K562 (cell line): ENCODE results near the gene ZCCHC24. TPM values are rescaled to one million over a fixed set of nuclear protein-coding genes. Genes with fewer than 3 reads are reported as not detected.

Experiments used
- C11orf30 ChIP-seq: fragments of 450-650 bp; IDR thresholded peaks from 2 replicates; pipeline ENCODE4 v1.6.1; 2016; ENCODE audit warnings: low read depth, mild to moderate bottlenecking
- EWSR1 ChIP-seq: fragments of 450-650 bp; IDR thresholded peaks from 2 replicates; pipeline ENCODE4 v1.6.1; 2018; ENCODE audit warnings: borderline replicate concordance, mild to moderate bottlenecking, low read depth, moderate library complexity; ENCODE audit not compliant: partially characterized antibody
- FOXJ2 ChIP-seq: fragments of 200-800 bp; sonication (Bioruptor generic); IDR thresholded peaks from 2 replicates; pipeline ENCODE4 v1.6.1; 2016; ENCODE audit warnings: missing genetic modification characterization, missing compliant biosample characterization
- MAFG ChIP-seq: fragments of 450-650 bp; conservative IDR thresholded peaks from 2 replicates; pipeline ENCODE4 v1.6.1; 2016; ENCODE audit warnings: missing genetic modification characterization, missing compliant biosample characterization
- MCM5 ChIP-seq: fragments of 450-650 bp; IDR thresholded peaks from 2 replicates; pipeline ENCODE4 v1.6.1; 2016; ENCODE audit warnings: low read depth
- MCM7 ChIP-seq, 2 experiments: fragments of 450-650 bp; IDR thresholded peaks; 2 replicates each; pipeline ENCODE4 v1.6.1; 2016 to 2018
- MECOM ChIP-seq: fragments of 250-450 bp; sonication (Bioruptor Pico); IDR thresholded peaks from 2 replicates; pipeline ENCODE4 v1.8.0; 2022; ENCODE audit warnings: inconsistent platforms
- NCOA1 ChIP-seq: fragments of 450-650 bp; IDR thresholded peaks from 2 replicates; pipeline ENCODE4 v1.6.1; 2016; ENCODE audit warnings: low read depth
- NR1H2 ChIP-seq: sonication (generic); formaldehyde crosslinking; IDR thresholded peaks from 2 replicates; pipeline ENCODE4 v1.4.0; 2020; ENCODE audit warnings: mild to moderate bottlenecking, missing genetic modification reagents
- PHB2 ChIP-seq: fragments of 450-650 bp; IDR thresholded peaks from 2 replicates; pipeline ENCODE4 v1.6.1; 2017; ENCODE audit warnings: low read depth
- POLR3A ChIP-seq: IDR thresholded peaks from 2 replicates; pipeline ENCODE4 v1.6.1; 2011; ENCODE audit warnings: borderline replicate concordance, mild to moderate bottlenecking, moderate library complexity; ENCODE audit not compliant: insufficient read length, insufficient read depth; ENCODE audit errors: extremely low read depth
- SAP30 ChIP-seq: fragments of 200-600 bp; sonication (generic); IDR thresholded peaks from 2 replicates; pipeline ENCODE4 v1.6.1; 2012; ENCODE audit warnings: borderline replicate concordance, low read depth, mild to moderate bottlenecking, moderate library complexity, low read length, control low read depth, inconsistent platforms; ENCODE audit not compliant: insufficient read depth, poor library complexity, severe bottlenecking
- SIN3A ChIP-seq, 2 experiments: fragments of 150-350 bp in 1 of 2; IDR thresholded peaks; 2 replicates each; pipeline ENCODE4 v1.6.1; 2011 to 2016; ENCODE audit warnings: borderline replicate concordance in 2 of 2, low read depth in 2 of 2, low read length in 2 of 2, mild to moderate bottlenecking in 2 of 2, moderate library complexity in 2 of 2; ENCODE audit not compliant: control insufficient read depth in 1 of 2
- YBX1 ChIP-seq: fragments of 450-650 bp; IDR thresholded peaks from 2 replicates; pipeline ENCODE4 v1.7.1; 2016; ENCODE audit warnings: mild to moderate bottlenecking
- ZBTB1 ChIP-seq: sonication (generic); formaldehyde crosslinking; IDR thresholded peaks from 2 replicates; pipeline ENCODE4 v1.8.1; 2023; ENCODE audit warnings: missing genetic modification reagents, low read depth, mild to moderate bottlenecking, borderline replicate concordance
- ZNF146 ChIP-seq: IDR thresholded peaks from one replicate; pipeline ENCODE4 v1.6.1; 2018; ENCODE audit warnings: missing compliant biosample characterization; ENCODE audit not compliant: unreplicated experiment
- ZNF23 ChIP-seq: fragments of 250-450 bp; sonication (Bioruptor Pico); IDR thresholded peaks from 2 replicates; pipeline ENCODE4 v1.4.0; 2020; ENCODE audit warnings: mild to moderate bottlenecking
- ZNF3 ChIP-seq: fragments of 250-450 bp; sonication (Bioruptor Pico); IDR thresholded peaks from 2 replicates; pipeline ENCODE4 v1.5.0; 2021; ENCODE audit warnings: mild to moderate bottlenecking, moderate library complexity
- ZNF316 ChIP-seq: fragments of 450-650 bp; IDR thresholded peaks from 2 replicates; pipeline ENCODE4 v1.6.1; 2016
- polyA plus RNA-seq, 8 experiments: library from polyadenylated mRNA; depleted of rRNA in 4 of 8; stranded (reverse) in 5 of 8; unstranded in 3 of 8; fragments of >200 nt; fragmentation: Nextera tagmentation in 2 of 8; fragmentation: Illumina TruSeq in 1 of 8; extraction: Ambion mirVana in 2 of 8; extraction: Trizol in 1 of 8; gene quantifications; 2 replicates each; pipeline versions ENCODE4 v1.2.1 to v1.2.3, GENCODE V29; 2011 to 2014; ENCODE audit warnings: inconsistent platforms in 1 of 8, missing spikeins in 1 of 8
- total RNA-seq, 7 experiments: library from RNA; depleted of rRNA in 6 of 7; stranded (reverse); fragments of >200 nt in 6 of 7; fragmentation: Illumina TruSeq in 2 of 7; extraction: Trizol in 2 of 7; gene quantifications; 2 replicates each; pipeline versions ENCODE4 v1.2.1 to v1.2.3, GENCODE V29; 2011 to 2021; ENCODE audit warnings: low replicate concordance in 1 of 7
- TF ChIP-seq, protein P1 (sequence below): sonication (generic); formaldehyde crosslinking; IDR thresholded peaks from 2 replicates; pipeline ENCODE4 v1.8.0; 2022; ENCODE audit warnings: missing genetic modification reagents, mild to moderate bottlenecking, moderate library complexity, borderline replicate concordance
- TF ChIP-seq, protein P2 (sequence below): sonication (generic); formaldehyde crosslinking; IDR thresholded peaks from 2 replicates; pipeline ENCODE4 v1.8.1; 2023; ENCODE audit warnings: mild to moderate bottlenecking, missing genetic modification reagents
- TF ChIP-seq, protein P3 (sequence below): sonication (generic); formaldehyde crosslinking; IDR thresholded peaks from 2 replicates; pipeline ENCODE4 v1.8.0; 2022; ENCODE audit warnings: mild to moderate bottlenecking, missing genetic modification reagents

ZCCHC24 gene
- total and polyA plus RNA-seq, 9 of the 15 experiments (the other 6 are each of a cell fraction or from before 2014, with no cell fraction given), result 0.84 to 11.0 (median 4.6) TPM

DNA sequence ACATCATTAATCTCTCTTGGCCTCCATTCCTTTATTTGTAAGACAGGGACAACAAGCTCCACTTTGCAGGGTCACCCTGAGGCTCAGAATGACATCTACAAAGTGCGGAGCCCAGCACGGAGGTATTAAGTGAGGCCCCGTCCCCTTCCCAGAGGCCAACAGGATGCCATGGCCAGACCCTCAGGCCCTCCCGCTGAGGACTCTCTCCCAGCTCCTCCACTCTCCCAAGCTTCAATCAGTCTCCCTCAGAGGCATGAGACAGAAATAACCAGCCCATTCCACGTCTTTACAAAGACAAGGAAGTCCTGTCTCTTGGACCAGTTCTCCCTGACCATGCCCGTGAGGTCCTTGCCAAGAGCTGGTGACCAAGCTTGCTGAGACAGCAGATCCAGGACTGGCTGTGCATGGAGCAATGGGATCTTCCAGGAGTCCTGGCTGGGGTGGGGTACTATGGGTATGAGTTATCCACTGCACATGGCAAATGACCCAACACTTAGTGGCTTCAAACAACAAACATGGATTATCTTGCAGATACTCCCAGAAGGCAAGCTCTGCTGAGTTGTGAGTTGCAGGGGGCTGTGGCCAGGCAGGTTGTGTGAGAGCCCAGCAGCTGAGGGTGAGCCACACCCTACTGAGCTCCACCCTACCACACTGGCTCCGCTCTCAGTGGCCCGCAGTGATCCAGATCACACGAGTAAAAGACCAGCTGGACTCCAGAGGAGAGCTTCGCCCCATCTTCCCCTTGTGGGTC lies 102.4 kb downstream of the ZCCHC24 start (continued):
- TF ChIP-seq POLR3A (no peak), MCM7 (IDR thresholded peaks at IDR 0.05) (no peak), SIN3A (IDR thresholded peaks at IDR 0.05; ENCODE audit: borderline replicate concordance in 2 of 2, control insufficient read depth in 1 of 2, low read depth in 2 of 2, low read length in 2 of 2) (no peak), ZNF3 (CRISPR knock-in tag) (no peak), MCM5 (no peak), NCOA1 (no peak), ZNF316 (peak; percentile 53; the same call in 1 of the 2 replicates), ZNF146 (CRISPR knock-in tag) (no peak), NR1H2 (CRISPR knock-in tag) (no peak), YBX1 (no peak), ZBTB1 (CRISPR knock-in tag) (no peak), FOXJ2 (tag) (no peak), PHB2 (no peak), ZNF23 (CRISPR knock-in tag) (no peak), MECOM (CRISPR knock-in tag) (no peak), EWSR1 (no peak), SAP30 (no peak), MAFG (0 out of 2 replicates have a peak, but pooled peaks have one; percentile 17), C11orf30 (peak; percentile 53; the same call in 1 of the 2 replicates)
- TF ChIP-seq, protein P1, sequence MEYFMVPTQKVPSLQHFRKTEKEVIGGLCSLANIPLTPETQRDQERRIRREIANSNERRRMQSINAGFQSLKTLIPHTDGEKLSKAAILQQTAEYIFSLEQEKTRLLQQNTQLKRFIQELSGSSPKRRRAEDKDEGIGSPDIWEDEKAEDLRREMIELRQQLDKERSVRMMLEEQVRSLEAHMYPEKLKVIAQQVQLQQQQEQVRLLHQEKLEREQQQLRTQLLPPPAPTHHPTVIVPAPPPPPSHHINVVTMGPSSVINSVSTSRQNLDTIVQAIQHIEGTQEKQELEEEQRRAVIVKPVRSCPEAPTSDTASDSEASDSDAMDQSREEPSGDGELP, result peak; percentile 71; the same call in 1 of the 2 replicates
- TF ChIP-seq, protein P2, sequence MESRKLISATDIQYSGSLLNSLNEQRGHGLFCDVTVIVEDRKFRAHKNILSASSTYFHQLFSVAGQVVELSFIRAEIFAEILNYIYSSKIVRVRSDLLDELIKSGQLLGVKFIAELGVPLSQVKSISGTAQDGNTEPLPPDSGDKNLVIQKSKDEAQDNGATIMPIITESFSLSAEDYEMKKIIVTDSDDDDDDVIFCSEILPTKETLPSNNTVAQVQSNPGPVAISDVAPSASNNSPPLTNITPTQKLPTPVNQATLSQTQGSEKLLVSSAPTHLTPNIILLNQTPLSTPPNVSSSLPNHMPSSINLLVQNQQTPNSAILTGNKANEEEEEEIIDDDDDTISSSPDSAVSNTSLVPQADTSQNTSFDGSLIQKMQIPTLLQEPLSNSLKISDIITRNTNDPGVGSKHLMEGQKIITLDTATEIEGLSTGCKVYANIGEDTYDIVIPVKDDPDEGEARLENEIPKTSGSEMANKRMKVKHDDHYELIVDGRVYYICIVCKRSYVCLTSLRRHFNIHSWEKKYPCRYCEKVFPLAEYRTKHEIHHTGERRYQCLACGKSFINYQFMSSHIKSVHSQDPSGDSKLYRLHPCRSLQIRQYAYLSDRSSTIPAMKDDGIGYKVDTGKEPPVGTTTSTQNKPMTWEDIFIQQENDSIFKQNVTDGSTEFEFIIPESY (CRISPR knock-in tag), result no peak
- TF ChIP-seq, protein P3, sequence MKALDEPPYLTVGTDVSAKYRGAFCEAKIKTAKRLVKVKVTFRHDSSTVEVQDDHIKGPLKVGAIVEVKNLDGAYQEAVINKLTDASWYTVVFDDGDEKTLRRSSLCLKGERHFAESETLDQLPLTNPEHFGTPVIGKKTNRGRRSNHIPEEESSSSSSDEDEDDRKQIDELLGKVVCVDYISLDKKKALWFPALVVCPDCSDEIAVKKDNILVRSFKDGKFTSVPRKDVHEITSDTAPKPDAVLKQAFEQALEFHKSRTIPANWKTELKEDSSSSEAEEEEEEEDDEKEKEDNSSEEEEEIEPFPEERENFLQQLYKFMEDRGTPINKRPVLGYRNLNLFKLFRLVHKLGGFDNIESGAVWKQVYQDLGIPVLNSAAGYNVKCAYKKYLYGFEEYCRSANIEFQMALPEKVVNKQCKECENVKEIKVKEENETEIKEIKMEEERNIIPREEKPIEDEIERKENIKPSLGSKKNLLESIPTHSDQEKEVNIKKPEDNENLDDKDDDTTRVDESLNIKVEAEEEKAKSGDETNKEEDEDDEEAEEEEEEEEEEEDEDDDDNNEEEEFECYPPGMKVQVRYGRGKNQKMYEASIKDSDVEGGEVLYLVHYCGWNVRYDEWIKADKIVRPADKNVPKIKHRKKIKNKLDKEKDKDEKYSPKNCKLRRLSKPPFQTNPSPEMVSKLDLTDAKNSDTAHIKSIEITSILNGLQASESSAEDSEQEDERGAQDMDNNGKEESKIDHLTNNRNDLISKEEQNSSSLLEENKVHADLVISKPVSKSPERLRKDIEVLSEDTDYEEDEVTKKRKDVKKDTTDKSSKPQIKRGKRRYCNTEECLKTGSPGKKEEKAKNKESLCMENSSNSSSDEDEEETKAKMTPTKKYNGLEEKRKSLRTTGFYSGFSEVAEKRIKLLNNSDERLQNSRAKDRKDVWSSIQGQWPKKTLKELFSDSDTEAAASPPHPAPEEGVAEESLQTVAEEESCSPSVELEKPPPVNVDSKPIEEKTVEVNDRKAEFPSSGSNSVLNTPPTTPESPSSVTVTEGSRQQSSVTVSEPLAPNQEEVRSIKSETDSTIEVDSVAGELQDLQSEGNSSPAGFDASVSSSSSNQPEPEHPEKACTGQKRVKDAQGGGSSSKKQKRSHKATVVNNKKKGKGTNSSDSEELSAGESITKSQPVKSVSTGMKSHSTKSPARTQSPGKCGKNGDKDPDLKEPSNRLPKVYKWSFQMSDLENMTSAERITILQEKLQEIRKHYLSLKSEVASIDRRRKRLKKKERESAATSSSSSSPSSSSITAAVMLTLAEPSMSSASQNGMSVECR (CRISPR knock-in tag), result no peak
